ENCODE measurements around the gene EPHA4.

EPHA4 gene

DNA sequence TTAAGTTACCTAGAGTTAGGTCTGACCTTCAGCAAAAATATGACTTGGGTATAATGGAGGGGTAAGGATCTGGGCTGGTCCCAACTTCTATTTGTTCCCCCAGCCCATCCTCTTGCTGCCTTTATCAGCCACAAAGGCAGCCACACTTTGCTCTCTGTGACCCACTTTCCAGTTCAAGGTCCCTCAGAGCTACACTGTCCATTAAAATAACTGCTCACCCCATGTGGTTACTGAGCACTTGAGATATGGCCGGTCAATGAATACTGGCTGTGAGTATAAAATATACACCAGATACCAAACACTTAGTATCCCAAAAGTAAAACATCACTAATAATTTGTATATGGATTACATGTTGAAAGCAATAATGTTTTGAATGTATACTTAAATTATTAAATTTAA, 67.2 kb downstream of the EPHA4 start:
- no peak for DNase-seq (ENCODE audit: low read depth, low spot score)

DNA sequence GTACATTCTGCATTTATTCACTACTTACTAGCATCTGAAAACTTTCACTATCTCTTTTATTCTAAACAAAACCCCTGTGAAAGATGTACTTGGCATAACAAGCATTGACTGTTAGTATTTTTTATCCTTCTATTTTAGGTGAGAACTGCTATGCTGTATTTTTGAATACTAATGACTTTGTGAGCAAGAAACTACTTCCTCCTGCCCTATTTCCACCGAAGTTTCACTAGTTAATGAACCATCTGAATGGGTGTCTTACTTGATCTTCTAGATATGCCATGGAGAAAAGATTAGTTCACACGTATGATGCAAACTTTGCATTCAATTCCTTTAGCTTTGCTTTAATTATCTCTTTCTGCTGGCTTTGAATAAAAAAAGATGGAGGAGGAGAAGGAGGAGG, 68.1 kb downstream of the EPHA4 start:
- DNase-seq (ENCODE audit: low read depth, low spot score), result no peak

GRCh38 chr2:221502270-221503010, 69.7 kb downstream of the EPHA4 start:
- no peak for DNase-seq (ENCODE audit: low read depth, low spot score)

DNA sequence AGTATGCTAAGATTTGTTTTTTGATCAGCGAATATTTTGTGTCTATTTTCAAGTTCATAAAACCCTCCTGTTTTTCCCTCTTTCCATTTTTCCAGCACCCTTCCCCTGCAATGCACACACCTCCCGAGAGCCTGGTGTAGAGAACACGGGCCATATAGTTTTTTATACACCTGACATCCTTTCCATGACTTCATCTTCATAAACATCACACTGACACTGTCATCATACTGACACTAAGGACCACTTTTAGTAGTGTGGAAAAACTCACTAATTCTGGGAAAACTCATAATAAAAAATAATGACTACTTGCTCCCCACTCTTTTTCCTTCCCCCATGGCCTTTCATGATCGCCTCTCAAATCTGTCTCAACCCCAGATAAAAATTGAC, 70.2 kb downstream of the EPHA4 start:
- no peak for DNase-seq (ENCODE audit: low read depth, low spot score)

DNA sequence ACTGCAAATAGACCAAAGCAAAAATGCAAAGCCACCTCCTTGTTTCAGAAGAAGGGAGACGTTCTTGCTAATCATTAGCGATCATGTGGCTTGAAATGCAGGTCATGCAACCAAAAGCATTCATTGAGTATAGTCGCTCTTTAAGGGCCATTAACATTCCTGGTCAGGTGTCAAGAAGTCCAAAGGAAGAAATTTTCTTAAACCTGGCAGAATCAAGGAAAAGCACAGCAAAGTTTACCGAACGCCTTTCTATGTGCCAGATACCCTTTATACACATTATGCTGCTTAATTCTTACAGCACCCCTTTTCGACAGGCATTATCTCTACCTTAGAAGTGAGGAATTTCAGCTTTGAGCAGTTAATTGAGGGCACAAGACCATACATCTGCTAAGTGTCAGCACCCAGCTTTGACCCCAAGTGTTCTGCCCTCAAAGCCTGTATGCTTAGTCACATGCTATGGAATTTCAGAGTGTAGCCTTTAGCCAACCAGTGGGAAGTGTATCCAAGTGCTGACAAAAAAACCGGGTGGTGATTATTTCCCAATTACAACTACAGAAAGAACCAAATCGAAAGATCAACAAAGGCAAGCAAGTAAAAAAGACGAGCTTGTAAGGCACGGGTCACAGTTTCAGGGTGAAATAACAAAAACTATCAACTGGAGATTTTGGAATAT, 70.8 kb downstream of the EPHA4 start:
- no peak for DNase-seq (ENCODE audit: low read depth, low spot score)

- DNase-seq (ENCODE audit: low read depth, low spot score), result no peak
These were observed 71.4 kb downstream of the EPHA4 start for GRCh38 chr2:221500501-221501209.

- no peak for DNase-seq (ENCODE audit: low read depth, low spot score)
These were observed 76.4 kb downstream of the EPHA4 start for GRCh38 chr2:221495731-221496130.

DNA sequence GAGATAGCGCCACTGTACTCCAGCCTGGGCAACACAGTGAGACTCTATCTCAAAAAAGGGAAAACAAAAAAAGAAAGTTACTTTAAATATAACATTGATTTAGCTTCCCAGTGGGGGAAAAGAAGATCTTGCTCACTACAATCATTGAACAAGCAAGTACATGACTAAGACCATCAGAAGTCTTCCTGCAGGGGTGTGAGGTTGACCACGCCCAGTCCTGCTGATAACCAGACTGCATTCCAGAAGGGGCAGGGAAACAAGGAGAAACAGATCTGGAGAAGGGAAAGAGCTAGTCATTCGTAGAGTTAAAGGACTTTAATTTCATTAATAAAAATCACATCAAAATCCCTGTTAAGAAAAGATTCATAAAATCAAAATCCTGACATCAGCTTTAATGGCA, 77.5 kb downstream of the EPHA4 start:
- no peak for DNase-seq (ENCODE audit: low read depth, low spot score)

GRCh38 chr2:221493391-221493790, 78.7 kb downstream of the EPHA4 start:
- DNase-seq (ENCODE audit: low read depth, low spot score), result no peak

GRCh38 chr2:221492636-221493035, 79.5 kb downstream of the EPHA4 start:
- no peak for DNase-seq (ENCODE audit: low read depth, low spot score)

GRCh38 chr2:221490506-221491060, 81.5 kb downstream of the EPHA4 start:
- no peak for DNase-seq (ENCODE audit: low read depth, low spot score)

DNA sequence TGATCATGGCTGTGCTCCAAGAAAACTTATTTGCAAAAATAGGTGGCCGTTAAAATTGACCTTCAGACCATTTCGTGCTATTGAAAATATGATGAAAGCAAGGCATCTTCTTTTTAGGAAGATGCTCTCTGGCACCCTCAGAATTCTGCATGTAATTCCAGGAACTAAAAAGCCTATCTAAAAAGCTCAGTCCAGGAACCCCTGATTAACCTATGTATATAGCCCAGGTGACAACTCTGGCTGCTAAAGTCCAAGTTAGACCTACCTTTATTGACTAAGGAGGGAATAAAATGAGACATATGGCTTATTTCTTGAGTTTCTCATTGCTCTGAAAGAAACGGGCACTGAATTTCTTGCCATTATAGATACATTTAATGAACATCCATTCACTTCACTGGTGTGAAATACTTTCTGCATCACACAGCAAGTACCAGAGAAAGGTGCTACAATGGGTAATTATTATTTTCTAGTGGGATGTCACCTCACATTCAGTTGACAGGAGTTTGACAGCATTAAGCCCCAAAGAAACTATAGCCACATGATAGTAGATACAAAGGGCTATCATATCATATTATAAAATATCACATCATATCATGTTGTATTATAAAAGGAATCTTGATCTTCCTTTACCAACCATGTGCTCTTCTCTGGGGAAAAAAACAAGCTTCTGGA, 83.8 kb downstream of the EPHA4 start:
- no peak for DNase-seq (ENCODE audit: low read depth, low spot score)

DNA sequence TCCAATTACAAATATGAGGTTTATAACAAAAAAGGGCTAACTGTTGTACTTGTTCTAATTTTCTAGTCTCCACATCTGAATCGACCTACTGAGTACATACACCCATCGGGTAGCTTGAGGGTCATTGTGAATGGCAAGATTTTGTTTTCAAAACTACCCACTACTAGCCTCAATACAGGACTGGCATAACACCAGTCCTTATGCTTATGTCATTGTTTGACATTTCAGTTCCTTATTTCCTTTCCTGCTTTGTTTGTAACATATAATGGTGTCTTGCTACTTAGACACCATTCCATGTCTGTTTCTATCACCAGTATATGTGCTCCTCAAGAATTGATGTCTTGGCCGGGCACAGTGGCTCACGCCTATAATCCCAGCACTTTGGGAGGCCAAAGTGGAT, 86.0 kb downstream of the EPHA4 start:
- no peak for DNase-seq (ENCODE audit: low read depth, low spot score)

GRCh38 chr2:221485503-221485870, 86.6 kb downstream of the EPHA4 start:
- DNase-seq (ENCODE audit: low read depth, low spot score), result no peak

DNA sequence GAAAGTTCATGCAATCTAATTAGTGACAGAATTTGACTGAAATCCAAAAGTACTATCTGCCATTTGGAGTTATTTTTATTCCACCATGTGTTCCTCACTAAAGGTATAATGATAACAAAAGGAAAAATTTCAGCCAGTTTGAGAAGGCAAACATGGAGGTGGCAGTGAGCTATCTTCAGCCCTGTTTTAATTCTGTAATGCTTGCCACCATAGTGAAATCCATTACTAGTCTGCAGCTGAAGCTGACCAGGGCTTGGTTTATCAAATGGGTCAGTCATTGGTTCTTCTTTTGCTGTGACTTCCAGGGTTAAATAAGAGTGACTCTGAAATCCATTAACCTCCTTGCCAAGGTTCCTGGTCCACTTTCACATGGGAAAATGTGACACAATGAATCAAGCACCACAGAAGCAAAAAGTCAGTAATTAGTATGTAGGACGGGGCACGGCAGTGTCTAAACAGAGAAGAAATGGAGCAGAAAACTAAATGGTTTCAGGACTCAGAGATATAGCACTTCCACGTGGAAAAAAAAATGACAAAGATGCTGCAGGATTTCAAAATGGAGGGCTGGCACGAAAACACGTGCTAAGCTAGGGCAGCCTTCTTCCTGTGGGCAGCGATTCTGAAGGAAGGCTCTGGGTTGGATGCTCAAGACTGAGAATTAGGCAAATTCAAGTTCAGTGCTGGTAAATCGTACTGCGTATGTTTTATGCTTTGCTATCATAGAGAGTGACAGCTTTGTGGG, 87.2 kb downstream of the EPHA4 start:
- no peak for DNase-seq (ENCODE audit: low read depth, low spot score)

DNA sequence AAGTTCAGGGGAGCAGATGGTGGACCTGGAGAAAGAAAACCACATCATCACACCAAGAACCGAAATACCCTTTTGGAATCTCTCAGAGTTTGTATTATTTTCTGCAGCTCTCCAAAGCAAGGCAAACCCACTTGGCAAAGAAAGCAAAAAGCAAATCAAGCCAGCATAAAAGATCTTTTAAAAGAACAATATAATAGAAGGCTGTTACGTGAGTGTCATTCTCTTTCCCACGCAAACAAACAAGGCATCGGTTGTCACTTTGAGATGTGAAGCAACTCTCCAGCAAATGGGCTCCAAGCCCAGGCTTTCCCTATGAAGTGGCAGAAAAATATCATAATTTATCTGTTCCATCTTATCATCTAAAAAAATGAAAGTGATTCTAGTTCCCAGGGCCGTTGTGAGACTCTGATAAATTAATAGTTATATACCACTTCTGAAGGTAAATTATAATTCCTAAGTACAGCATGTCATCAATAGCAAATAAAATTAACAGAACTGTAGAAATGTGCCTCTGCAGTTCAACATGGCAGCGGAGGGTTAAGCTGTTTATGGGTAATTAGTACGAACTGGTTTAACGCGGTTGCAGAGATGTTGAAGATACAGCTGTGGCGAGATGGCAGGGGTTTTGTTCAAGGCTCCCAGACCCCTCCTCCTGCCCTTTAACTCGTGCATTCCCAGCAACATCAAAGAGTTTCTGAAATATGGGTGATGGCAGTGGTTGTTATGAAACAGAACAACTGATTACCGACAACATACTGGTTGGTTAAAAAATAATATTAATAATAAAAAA, 89.2 kb downstream of the EPHA4 start:
- no peak for DNase-seq (ENCODE audit: low read depth, low spot score)

GRCh38 chr2:221480821-221481220, 91.3 kb downstream of the EPHA4 start:
- DNase-seq (ENCODE audit: low read depth, low spot score), result no peak

DNA sequence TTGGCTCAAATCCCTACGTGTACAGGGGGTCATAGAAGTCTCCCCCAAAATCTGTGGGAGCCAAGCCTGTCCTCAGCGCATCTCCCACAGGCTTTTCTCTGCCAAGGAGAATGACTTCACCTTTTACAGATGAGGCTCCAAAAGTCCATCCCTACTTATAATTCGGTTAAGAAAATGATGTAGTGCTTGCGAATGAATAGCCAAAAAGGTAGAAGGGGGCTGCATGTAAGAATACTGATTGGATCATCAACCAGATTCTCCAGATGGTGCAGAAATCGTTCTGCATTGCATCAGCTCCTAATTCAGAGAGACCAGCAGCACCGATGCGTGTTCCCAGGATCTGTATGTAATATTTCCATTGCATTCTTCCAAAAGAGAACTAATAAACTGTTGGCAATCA, 91.9 kb downstream of the EPHA4 start:
- no peak for DNase-seq (ENCODE audit: low read depth, low spot score)

GRCh38 chr2:221478485-221478863, 93.6 kb downstream of the EPHA4 start:
- DNase-seq (ENCODE audit: low read depth, low spot score), result peak; percentile 28

DNA sequence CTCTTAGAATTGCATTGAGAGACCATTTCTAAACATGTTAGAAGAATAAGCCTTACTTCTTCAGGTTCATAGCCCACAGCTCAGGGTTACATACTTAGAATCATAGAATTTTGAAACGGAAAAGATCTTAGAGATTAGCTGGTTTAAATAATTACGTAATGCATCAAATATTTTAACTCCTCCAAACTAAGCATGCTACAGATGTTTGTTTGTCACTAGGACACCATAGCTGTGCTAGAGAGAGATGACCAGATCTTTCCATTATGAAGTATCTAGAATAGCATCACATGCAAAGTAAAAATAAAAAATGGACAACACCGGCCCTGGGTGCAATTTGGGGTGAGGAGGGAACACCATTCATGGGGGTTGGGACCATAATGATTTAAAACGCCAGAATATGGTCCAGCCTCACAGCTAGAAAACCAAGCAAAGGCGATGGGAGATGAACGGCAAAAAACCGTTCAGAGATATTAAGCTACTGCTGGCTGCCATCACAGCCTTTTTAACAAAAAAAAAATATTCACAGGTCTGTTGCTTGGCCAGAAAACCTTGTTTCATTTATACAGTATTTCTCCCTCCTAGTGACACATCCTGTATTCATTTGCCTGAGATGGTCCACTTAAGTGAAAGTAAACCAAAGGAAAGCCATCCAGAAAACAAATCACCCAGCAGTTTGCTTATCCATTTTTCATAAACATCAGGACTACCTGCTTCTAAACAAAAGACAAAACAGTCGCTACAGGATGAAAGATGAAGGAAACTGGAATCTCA, 94.2 kb downstream of the EPHA4 start:
- no peak for DNase-seq (ENCODE audit: low read depth, low spot score)
